COR-L47 (cell line): ENCODE measurements around the gene PANK3.
"Not testable (repeated sequence)": the region's sequence is repeated elsewhere in the genome, so short reads cannot be mapped to it uniquely, and the experiment has no call there.

Source experiments
- DNase-seq: peaks from one replicate; lab custom pipeline; 2025; lab: John Stamatoyannopoulos, UW

Gene PANK3

GRCh38 chr5:168552146-168552545 lies 27.0 kb downstream of the PANK3 start:
- DNase-seq: no peak

- no peak for DNase-seq
Measured at GRCh38 chr5:168550656-168551055, 28.5 kb downstream of the PANK3 start.

GRCh38 chr5:168549554-168549953 lies 29.6 kb downstream of the PANK3 start:
- DNase-seq: no peak

- DNase-seq: no peak
Measured at GRCh38 chr5:168537176-168537575, 42.0 kb downstream of the PANK3 start.

GRCh38 chr5:168534351-168534750 lies 44.8 kb downstream of the PANK3 start:
- not testable (repeated sequence) for DNase-seq

- DNase-seq: no peak
Measured at GRCh38 chr5:168531987-168532864, 46.9 kb downstream of the PANK3 start.

GRCh38 chr5:168531191-168531590 lies 48.0 kb downstream of the PANK3 start:
- DNase-seq: no peak

- DNase-seq: no peak
Measured at GRCh38 chr5:168530621-168531150, 48.5 kb downstream of the PANK3 start.

GRCh38 chr5:168529374-168530234 lies 49.6 kb downstream of the PANK3 start:
- no peak for DNase-seq

- peak; percentile 20 for DNase-seq
Measured at GRCh38 chr5:168528521-168529373, 50.4 kb downstream of the PANK3 start, which contains the start of gene FBLL1. Gene FBLL1, plus strand, starts transcription at chr5:168529305. Its CDS starts 200 bp downstream, at chr5:168529505.

GRCh38 chr5:168527756-168528295 lies 51.3 kb downstream of the PANK3 start:
- DNase-seq: no peak

- no peak for DNase-seq
Measured at GRCh38 chr5:168525856-168526255, 53.3 kb downstream of the PANK3 start.

GRCh38 chr5:168513861-168514428 lies 65.2 kb downstream of the PANK3 start:
- DNase-seq: no peak

GRCh38 chr5:168502563-168503237 lies 76.5 kb downstream of the PANK3 start:
- DNase-seq: no peak
